Neural progenitor cell (in vitro differentiated cells): ENCODE measurements around the gene SMIM21. TPM values are rescaled to one million over a fixed set of nuclear protein-coding genes. Genes with fewer than 3 reads are reported as not detected.

Experiments used
- DNase-seq: peaks from one replicate; pipeline ENCODE4 v3.0.0-alpha.2; 2016; ENCODE audit warnings: low spot score
- H2AFZ ChIP-seq: fragments of 200-600 bp; sonication (generic); replicated peaks from 2 replicates; pipeline ENCODE4 v1.6.1; 2016; ENCODE audit warnings: antibody characterized with exemption
- H3F3A ChIP-seq: fragments of 200-600 bp; sonication (generic); 2 replicates; pipeline ENCODE4 v1.6.1; 2016; ENCODE audit warnings: antibody characterized with exemption, low read depth
- H3K27ac ChIP-seq: fragments of 200-600 bp; sonication (generic); 2 replicates; pipeline ENCODE4 v1.5.1; 2016; ENCODE audit warnings: mild to moderate bottlenecking
- H3K27me3 ChIP-seq: fragments of 200-600 bp; sonication (generic); 2 replicates; pipeline ENCODE4 v1.6.1; 2016; ENCODE audit warnings: mild to moderate bottlenecking, moderate library complexity
- H3K36me3 ChIP-seq: fragments of 200-600 bp; sonication (generic); 2 replicates; pipeline ENCODE4 v1.5.1; 2016
- H3K4me1 ChIP-seq: fragments of 200-600 bp; sonication (generic); 2 replicates; pipeline ENCODE4 v1.6.1; 2016; ENCODE audit warnings: mixed run types
- H3K4me2 ChIP-seq: fragments of 200-600 bp; sonication (generic); 2 replicates; pipeline ENCODE4 v1.6.1; 2016
- H3K4me3 ChIP-seq: fragments of 200-600 bp; sonication (generic); 2 replicates; pipeline ENCODE4 v1.5.1; 2016
- H3K79me2 ChIP-seq: fragments of 200-600 bp; sonication (generic); 2 replicates; pipeline ENCODE4 v1.6.1; 2016; ENCODE audit warnings: low read depth
- H3K9ac ChIP-seq: fragments of 200-600 bp; sonication (generic); 2 replicates; pipeline ENCODE4 v1.6.1; 2016
- H3K9me3 ChIP-seq: fragments of 200-600 bp; sonication (generic); 2 replicates; pipeline ENCODE4 v1.5.1; 2016; ENCODE audit warnings: low read depth
- H4K20me1 ChIP-seq: fragments of 200-600 bp; sonication (generic); 2 replicates; pipeline ENCODE4 v1.6.1; 2016; ENCODE audit warnings: low read depth
- H3K27ac Mint-ChIP-seq: 3 replicates; pipeline ENCODE4 v1.8.0; 2021; ENCODE audit warnings: mixed read lengths
- H3K27me3 Mint-ChIP-seq: 2 replicates; pipeline ENCODE4 v1.8.0; 2022; ENCODE audit warnings: low read depth, mild to moderate bottlenecking, inconsistent platforms, moderate library complexity, mixed read lengths; ENCODE audit not compliant: insufficient read depth
- H3K36me3 Mint-ChIP-seq: 3 replicates; pipeline ENCODE4 v1.8.0; 2021; ENCODE audit warnings: mixed read lengths
- H3K4me1 Mint-ChIP-seq: 3 replicates; pipeline ENCODE4 v1.8.0; 2021; ENCODE audit warnings: mixed read lengths
- H3K4me3 Mint-ChIP-seq: 3 replicates; pipeline ENCODE4 v1.8.0; 2021; ENCODE audit warnings: mild to moderate bottlenecking, moderate library complexity, mixed read lengths
- H3K9me3 Mint-ChIP-seq: 3 replicates; pipeline ENCODE4 v1.8.0; 2020; ENCODE audit warnings: mixed read lengths
- EZH2 ChIP-seq: fragments of 200-600 bp; sonication (generic); IDR thresholded peaks from 2 replicates; pipeline ENCODE4 v1.6.1; 2017; ENCODE audit warnings: antibody characterized with exemption, mild to moderate bottlenecking, moderate library complexity
- EZH2phosphoT487 ChIP-seq: fragments of 200-600 bp; sonication (generic); IDR thresholded peaks from 2 replicates; pipeline ENCODE4 v1.6.1; 2017; ENCODE audit warnings: antibody characterized with exemption
- total RNA-seq: library from RNA; depleted of rRNA; stranded (reverse); fragments of >200 nt; gene quantifications from 2 replicates; pipeline ENCODE4 v1.2.3, GENCODE V29; 2015; ENCODE audit warnings: low replicate concordance
- TF ChIP-seq, protein P1 (sequence below): fragments of 200-600 bp; sonication (generic); IDR thresholded peaks from 2 replicates; pipeline ENCODE4 v1.5.1; 2017; ENCODE audit warnings: antibody characterized with exemption, mild to moderate bottlenecking

Gene SMIM21
- total RNA-seq, 1 donor from 2014 or later, result not detected

DNA sequence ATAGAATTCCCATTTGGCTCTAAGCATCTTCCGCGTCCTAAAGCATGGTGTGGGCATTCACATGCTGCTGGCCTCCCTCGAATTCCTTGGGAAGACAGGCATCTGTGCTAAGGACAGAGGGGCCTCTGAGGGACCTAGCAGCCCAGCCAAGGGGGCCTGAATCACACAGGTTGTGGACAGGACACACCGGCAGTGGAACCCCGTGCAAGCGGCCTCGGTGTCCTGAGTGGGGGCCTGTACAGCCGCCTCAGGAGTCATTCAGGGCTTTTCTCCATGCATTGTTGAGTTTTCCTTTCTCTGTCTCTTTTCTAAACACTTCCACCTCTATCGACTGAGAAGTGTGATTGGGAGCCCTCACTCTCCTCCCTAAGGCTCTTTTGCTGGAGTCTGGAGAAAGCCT is 44.3 kb upstream of the SMIM21 start:
- Mint-ChIP-seq H3K27me3 (peaks cover 2% of the 10 kb centered on the region), H3K36me3 (no peaks in the 10 kb centered on the region), H3K4me3 (no peak overlapping the region), H3K9me3 (no peaks in the 10 kb centered on the region), H3K4me1 (peaks cover 3% of the 10 kb centered on the region), H3K27ac (no peak overlapping the region)
- Histone ChIP-seq H3K9ac (no peak overlapping the region), H3K27ac (no peak overlapping the region), H3K4me2 (no peak overlapping the region), H4K20me1 (no peaks in the 10 kb centered on the region), H3K36me3 (no peaks in the 10 kb centered on the region), H2AFZ (no peak overlapping the region), H3K4me3 (no peak overlapping the region), H3F3A (no peaks in the 10 kb centered on the region), H3K9me3 (no peaks in the 10 kb centered on the region), H3K4me1 (no peaks in the 10 kb centered on the region), H3K79me2 (no peaks in the 10 kb centered on the region), H3K27me3 (no peaks in the 10 kb centered on the region)
- TF ChIP-seq EZH2phosphoT487 (no peak), EZH2 (no peak)
- TF ChIP-seq, protein P1, sequence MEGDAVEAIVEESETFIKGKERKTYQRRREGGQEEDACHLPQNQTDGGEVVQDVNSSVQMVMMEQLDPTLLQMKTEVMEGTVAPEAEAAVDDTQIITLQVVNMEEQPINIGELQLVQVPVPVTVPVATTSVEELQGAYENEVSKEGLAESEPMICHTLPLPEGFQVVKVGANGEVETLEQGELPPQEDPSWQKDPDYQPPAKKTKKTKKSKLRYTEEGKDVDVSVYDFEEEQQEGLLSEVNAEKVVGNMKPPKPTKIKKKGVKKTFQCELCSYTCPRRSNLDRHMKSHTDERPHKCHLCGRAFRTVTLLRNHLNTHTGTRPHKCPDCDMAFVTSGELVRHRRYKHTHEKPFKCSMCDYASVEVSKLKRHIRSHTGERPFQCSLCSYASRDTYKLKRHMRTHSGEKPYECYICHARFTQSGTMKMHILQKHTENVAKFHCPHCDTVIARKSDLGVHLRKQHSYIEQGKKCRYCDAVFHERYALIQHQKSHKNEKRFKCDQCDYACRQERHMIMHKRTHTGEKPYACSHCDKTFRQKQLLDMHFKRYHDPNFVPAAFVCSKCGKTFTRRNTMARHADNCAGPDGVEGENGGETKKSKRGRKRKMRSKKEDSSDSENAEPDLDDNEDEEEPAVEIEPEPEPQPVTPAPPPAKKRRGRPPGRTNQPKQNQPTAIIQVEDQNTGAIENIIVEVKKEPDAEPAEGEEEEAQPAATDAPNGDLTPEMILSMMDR, result no peak
- DNase-seq, result no peak

- no peaks in the 10 kb centered on the region for H3K36me3 ChIP-seq
- no peak overlapping the region for H3K4me2 ChIP-seq
- Mint-ChIP-seq H3K4me1 (peaks cover 4% of the 10 kb centered on the region), H3K36me3 (no peaks in the 10 kb centered on the region), H3K9me3 (peaks cover 2% of the 10 kb centered on the region), H3K4me3 (no peak overlapping the region), H3K27ac (no peak overlapping the region), H3K27me3 (peaks cover 2% of the 10 kb centered on the region)
- no peaks in the 10 kb centered on the region for H3K27me3 ChIP-seq
- H3K4me3 ChIP-seq, result no peak overlapping the region
- no peaks in the 10 kb centered on the region for H3K4me1 ChIP-seq
- no peaks in the 10 kb centered on the region for H3F3A ChIP-seq
- H3K79me2 ChIP-seq, result no peaks in the 10 kb centered on the region
- no peaks in the 10 kb centered on the region for H3K9me3 ChIP-seq
- no peaks in the 10 kb centered on the region for H4K20me1 ChIP-seq
- no peak for DNase-seq
- no peak overlapping the region for H3K27ac ChIP-seq
- TF ChIP-seq EZH2phosphoT487 (no peak), EZH2 (no peak)
- TF ChIP-seq, protein P1, result no peak
- no peak overlapping the region for H2AFZ ChIP-seq
- H3K9ac ChIP-seq, result no peak overlapping the region
These were observed 40.3 kb upstream of the SMIM21 start for GRCh38 chr18:75467851-75468250.

- H2AFZ ChIP-seq, result no peak overlapping the region
- peaks cover 5% of the 10 kb centered on the region for H3K4me1 Mint-ChIP-seq
These were observed 39.8 kb upstream of the SMIM21 start for GRCh38 chr18:75467281-75467795.

More at GRCh38 chr18:75467281-75467795, 39.8 kb upstream of the SMIM21 start:
- Histone ChIP-seq H3K4me2 (no peak overlapping the region), H3K4me1 (no peaks in the 10 kb centered on the region), H3F3A (no peaks in the 10 kb centered on the region), H3K4me3 (no peak overlapping the region), H3K79me2 (no peaks in the 10 kb centered on the region), H3K36me3 (no peaks in the 10 kb centered on the region), H3K27me3 (no peaks in the 10 kb centered on the region), H3K27ac (no peak overlapping the region), H4K20me1 (no peaks in the 10 kb centered on the region), H3K9ac (no peak overlapping the region), H3K9me3 (no peaks in the 10 kb centered on the region)
- H3K36me3 Mint-ChIP-seq, result no peaks in the 10 kb centered on the region
- H3K9me3 Mint-ChIP-seq, result peaks cover 2% of the 10 kb centered on the region
- no peak for DNase-seq
- H3K27me3 Mint-ChIP-seq, result peaks cover 4% of the 10 kb centered on the region
- no peak for TF ChIP-seq EZH2
- no peak for TF ChIP-seq EZH2phosphoT487
- TF ChIP-seq, protein P1, result no peak
- H3K4me3 Mint-ChIP-seq, result no peak overlapping the region
- no peak overlapping the region for H3K27ac Mint-ChIP-seq
